Fibroblast of lung (primary cell): ENCODE results near the gene PPIH.

Source experiments
- CTCF ChIP-seq, 2 donors: IDR thresholded peaks in 1 of 2; conservative IDR thresholded peaks in 1 of 2; 1 replicate in 1 of 2; 2 replicates in 1 of 2; pipeline ENCODE4 v1.5.1; 2011 to 2012; ENCODE audit warnings: low read length in 2 of 2, control low read depth in 1 of 2, inconsistent platforms in 1 of 2, low read depth in 1 of 2, mild to moderate bottlenecking in 1 of 2
- EZH2 ChIP-seq: IDR thresholded peaks from 2 replicates; pipeline ENCODE4 v1.5.1; 2012; ENCODE audit warnings: low read length, control low read depth, mild to moderate bottlenecking; ENCODE audit errors: missing control alignments

- TF ChIP-seq EZH2 (no peak), CTCF (conservative IDR thresholded peaks at IDR 0.05 in 1 of 2, IDR thresholded peaks at IDR 0.05 in 1 of 2; ENCODE audit: low read depth in 1 of 2, low read length in 2 of 2) (no peak)
Measured at GRCh38 chr1:42613803-42614131, 44.5 kb upstream of the PPIH start.
